Activated CD8-positive, alpha-beta T cell treated with anti-CD3 and anti-CD28 coated beads for 36 hours (primary cell): Measurements from ENCODE around the gene ASPA. TPM values are rescaled to one million over a fixed set of nuclear protein-coding genes. Genes with fewer than 3 reads are reported as not detected.
"Not testable (repeated sequence)": the region's sequence is repeated elsewhere in the genome, so short reads cannot be mapped to it uniquely, and the experiment has no call there.

Experiments
- ATAC-seq: fragments of 200-7000 bp; cut with Tn5 transposase; one replicate; pipeline ENCODE4 v1.10.0; 2021; ENCODE audit warnings: mild to moderate bottlenecking, moderate library complexity
- CTCF ChIA-PET: fragments of 350-600 bp; sonication (Branson Sonifier 250); formaldehyde crosslinking; loops from one replicate; lab custom pipeline; 2021; ENCODE audit warnings: antibody characterized with exemption; lab: Charles Lee
- POLR2A ChIA-PET: fragments of 350-600 bp; sonication (Branson Sonifier 250); formaldehyde crosslinking; loops from one replicate; lab custom pipeline; 2021; ENCODE audit warnings: antibody characterized with exemption; lab: Charles Lee
- DNase-seq: peaks from one replicate; pipeline ENCODE4 v3.0.0-alpha.2; 2020
- H3K27ac Mint-ChIP-seq: one replicate; pipeline ENCODE4 v1.8.0; 2021; ENCODE audit warnings: mild to moderate bottlenecking, mixed read lengths
- H3K27me3 Mint-ChIP-seq: one replicate; pipeline ENCODE4 v1.8.0; 2021; ENCODE audit warnings: mixed read lengths
- H3K36me3 Mint-ChIP-seq: one replicate; pipeline ENCODE4 v1.8.0; 2021; ENCODE audit warnings: low read depth, mixed read lengths
- H3K4me1 Mint-ChIP-seq: one replicate; pipeline ENCODE4 v1.8.0; 2021; ENCODE audit warnings: low read depth, mixed read lengths
- H3K4me3 Mint-ChIP-seq: one replicate; pipeline ENCODE4 v1.8.0; 2021; ENCODE audit warnings: mild to moderate bottlenecking, moderate library complexity, mixed read lengths
- H3K9me3 Mint-ChIP-seq: one replicate; pipeline ENCODE4 v1.8.0; 2021; ENCODE audit warnings: mixed read lengths
- intact Hi-C: fragments of 100-400 bp; cut with micrococcal nuclease; formaldehyde crosslinking; loops from one replicate; pipeline ENCODE4 v1.10.0; 2022
- total RNA-seq, 2 experiments: library from RNA; stranded (reverse); gene quantifications; one replicate each; pipeline ENCODE4 v1.2.3, GENCODE V29; 2021
- TF ChIP-seq, protein P1 (sequence below): fragments of 200-600 bp; IDR thresholded peaks from one replicate; pipeline ENCODE4 v1.8.0; 2022; ENCODE audit warnings: antibody characterized with exemption, mild to moderate bottlenecking

Gene ASPA
- total RNA-seq, 2 experiments from 2014 or later, result not detected

DNA sequence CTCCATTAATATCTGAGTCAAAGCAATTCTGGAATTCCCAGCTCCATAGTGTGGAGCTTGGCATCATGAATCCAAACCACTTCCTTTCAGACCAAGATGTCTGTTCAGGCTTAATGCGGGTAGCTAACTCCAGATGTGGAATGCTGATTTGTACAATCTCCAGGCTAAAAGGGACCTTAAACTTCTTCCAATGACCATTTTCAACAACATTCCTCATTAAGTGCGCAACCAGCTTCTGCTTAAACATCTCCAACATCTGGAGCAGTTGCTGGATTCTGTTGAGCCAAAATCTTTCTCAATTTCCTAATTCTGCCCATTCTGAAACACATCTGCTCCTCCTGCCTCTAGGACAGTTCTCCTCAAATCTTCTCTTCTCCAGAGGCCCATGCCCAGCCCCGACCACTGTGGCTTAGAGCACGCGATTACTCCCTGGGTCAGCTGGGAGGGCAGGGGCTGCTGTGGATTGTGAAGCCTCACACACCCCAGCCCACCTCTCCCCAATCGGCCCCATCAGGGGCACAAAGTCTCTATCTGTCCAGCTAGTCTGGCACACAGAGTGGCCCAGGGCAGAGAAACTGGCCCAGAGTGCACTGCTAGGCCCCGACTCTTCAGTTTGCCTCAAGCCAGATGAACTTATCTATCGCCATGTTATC is 36.2 kb downstream of the ASPA start:
- TF ChIP-seq, protein P1, sequence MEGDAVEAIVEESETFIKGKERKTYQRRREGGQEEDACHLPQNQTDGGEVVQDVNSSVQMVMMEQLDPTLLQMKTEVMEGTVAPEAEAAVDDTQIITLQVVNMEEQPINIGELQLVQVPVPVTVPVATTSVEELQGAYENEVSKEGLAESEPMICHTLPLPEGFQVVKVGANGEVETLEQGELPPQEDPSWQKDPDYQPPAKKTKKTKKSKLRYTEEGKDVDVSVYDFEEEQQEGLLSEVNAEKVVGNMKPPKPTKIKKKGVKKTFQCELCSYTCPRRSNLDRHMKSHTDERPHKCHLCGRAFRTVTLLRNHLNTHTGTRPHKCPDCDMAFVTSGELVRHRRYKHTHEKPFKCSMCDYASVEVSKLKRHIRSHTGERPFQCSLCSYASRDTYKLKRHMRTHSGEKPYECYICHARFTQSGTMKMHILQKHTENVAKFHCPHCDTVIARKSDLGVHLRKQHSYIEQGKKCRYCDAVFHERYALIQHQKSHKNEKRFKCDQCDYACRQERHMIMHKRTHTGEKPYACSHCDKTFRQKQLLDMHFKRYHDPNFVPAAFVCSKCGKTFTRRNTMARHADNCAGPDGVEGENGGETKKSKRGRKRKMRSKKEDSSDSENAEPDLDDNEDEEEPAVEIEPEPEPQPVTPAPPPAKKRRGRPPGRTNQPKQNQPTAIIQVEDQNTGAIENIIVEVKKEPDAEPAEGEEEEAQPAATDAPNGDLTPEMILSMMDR, result no peak
- H3K27me3 Mint-ChIP-seq, result peaks cover 5% of the 10 kb centered on the region
- POLR2A ChIA-PET, result no interaction called here
- DNase-seq, result no peak
- no peak overlapping the region for H3K4me3 Mint-ChIP-seq
- peak overlapping the region; percentile 34 for H3K27ac Mint-ChIP-seq
- no peaks in the 10 kb centered on the region for H3K9me3 Mint-ChIP-seq
- ATAC-seq, result no peak
- intact Hi-C loops, result no loop called here
- CTCF ChIA-PET, result no interaction called here
- no peaks in the 10 kb centered on the region for H3K36me3 Mint-ChIP-seq
- no peaks in the 10 kb centered on the region for H3K4me1 Mint-ChIP-seq

DNA sequence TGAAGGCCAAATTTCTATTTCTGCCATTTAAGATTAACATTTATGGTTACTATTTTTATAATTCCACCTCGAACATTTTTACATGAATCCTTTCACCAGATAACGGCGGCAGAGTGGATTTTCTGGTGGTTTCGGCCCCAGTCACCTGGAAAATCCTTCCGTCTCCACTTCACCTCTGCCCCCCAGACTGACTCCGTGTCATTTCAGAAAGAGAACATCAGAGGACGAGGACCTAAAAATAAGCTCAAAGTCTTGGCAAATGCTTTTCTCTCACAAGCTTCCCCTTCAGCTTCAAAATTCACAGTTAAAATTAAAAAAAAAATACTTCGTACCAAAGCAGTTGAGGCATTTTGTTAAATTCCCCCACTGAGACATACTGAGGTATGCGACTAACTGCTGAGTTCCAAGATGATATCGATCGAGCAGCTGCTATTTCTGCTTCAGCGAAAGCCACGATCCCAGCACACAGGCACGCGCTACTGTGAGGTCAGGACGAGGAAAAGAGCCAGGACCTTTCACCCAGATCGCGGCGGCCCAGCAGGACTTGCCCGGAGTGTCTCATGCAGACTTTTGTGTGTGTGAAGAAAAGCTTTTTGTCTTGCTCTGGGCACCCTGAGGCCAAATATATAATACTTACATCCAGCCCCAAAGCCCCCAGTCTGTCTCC is 36.8 kb downstream of the ASPA start:
- Mint-ChIP-seq H3K4me3 (no peak overlapping the region), H3K9me3 (no peaks in the 10 kb centered on the region), H3K4me1 (no peaks in the 10 kb centered on the region), H3K36me3 (no peaks in the 10 kb centered on the region), H3K27me3 (peaks cover 5% of the 10 kb centered on the region), H3K27ac (no peak overlapping the region)
- intact Hi-C loops, result no loop called here
- no peak for DNase-seq
- TF ChIP-seq, protein P1, result no peak
- CTCF ChIA-PET, result interaction anchor here (0.6 kb wide), 1 partner anchor 1458 kb away, joined by 3 read pairs; no protein-coding TSS in a partner anchor
- POLR2A ChIA-PET, result no interaction called here
- ATAC-seq, result no peak

GRCh38 chr17:3513305-3514035 is 37.7 kb downstream of the ASPA start:
- CTCF ChIA-PET, result interaction anchor here (0.6 kb wide), 1 partner anchor 1459 kb away, joined by 3 read pairs; no protein-coding TSS in a partner anchor
- Mint-ChIP-seq H3K4me1 (no peaks in the 10 kb centered on the region), H3K4me3 (no peak overlapping the region), H3K9me3 (no peaks in the 10 kb centered on the region), H3K36me3 (no peaks in the 10 kb centered on the region), H3K27me3 (peaks cover 5% of the 10 kb centered on the region), H3K27ac (no peak overlapping the region)
- DNase-seq (no peak), ATAC-seq (no peak)
- intact Hi-C loops, result no loop called here
- POLR2A ChIA-PET, result no interaction called here
- TF ChIP-seq, protein P1, result no peak

GRCh38 chr17:3514167-3514566 is 38.4 kb downstream of the ASPA start:
- H3K4me3 Mint-ChIP-seq, intact Hi-C loops, H3K4me1 Mint-ChIP-seq, ATAC-seq, H3K27me3 Mint-ChIP-seq, H3K27ac Mint-ChIP-seq, H3K9me3 Mint-ChIP-seq, CTCF ChIA-PET, H3K36me3 Mint-ChIP-seq, DNase-seq, POLR2A ChIA-PET: not testable (repeated sequence)

DNA sequence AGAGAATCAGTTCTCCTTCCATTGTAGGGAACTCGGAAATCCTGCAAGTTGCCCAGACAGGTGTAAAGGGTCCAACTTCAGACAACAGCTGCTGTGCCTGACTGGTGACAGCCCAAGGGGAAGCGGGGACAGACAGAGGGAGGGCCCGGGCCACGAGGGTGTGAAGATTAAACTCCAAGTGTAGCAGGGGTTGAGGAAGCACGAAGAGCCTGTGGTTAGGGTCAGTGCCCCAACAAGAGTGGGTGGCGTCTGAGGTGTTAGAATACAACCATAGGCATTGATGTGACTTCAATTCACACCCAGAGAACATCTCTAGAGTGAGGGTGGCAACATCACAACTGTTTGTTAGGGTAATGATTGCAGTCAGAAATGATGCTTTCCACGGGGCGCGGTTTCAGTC is 39.1 kb downstream of the ASPA start:
- no peak for ATAC-seq

GRCh38 chr17:3519472-3519871 is 43.7 kb downstream of the ASPA start:
- H3K27me3 Mint-ChIP-seq, H3K27ac Mint-ChIP-seq, H3K9me3 Mint-ChIP-seq, ATAC-seq, intact Hi-C loops, POLR2A ChIA-PET, DNase-seq, H3K4me1 Mint-ChIP-seq, CTCF ChIA-PET, H3K4me3 Mint-ChIP-seq, H3K36me3 Mint-ChIP-seq: not testable (repeated sequence)

More for the DNA sequence above, 39.1 kb downstream of the ASPA start:
- H3K27ac Mint-ChIP-seq, result no peak overlapping the region
- intact Hi-C loops, result no loop called here
- no peaks in the 10 kb centered on the region for H3K36me3 Mint-ChIP-seq
- H3K9me3 Mint-ChIP-seq, result no peaks in the 10 kb centered on the region
- H3K27me3 Mint-ChIP-seq, result no peaks in the 10 kb centered on the region
- DNase-seq, result no peak
- POLR2A ChIA-PET, result no interaction called here
- TF ChIP-seq, protein P1, result no peak
- H3K4me1 Mint-ChIP-seq, result no peaks in the 10 kb centered on the region
- CTCF ChIA-PET, result no interaction called here
- no peak overlapping the region for H3K4me3 Mint-ChIP-seq
